GM08714 (cell line): ENCODE results near the gene ITGA11.

Source experiments
- H3K4me3 ChIP-seq: fragments of 200-500 bp; sonication (Bioruptor generic); 2 replicates; pipeline ENCODE4 v1.5.1; 2014; ENCODE audit warnings: mild to moderate bottlenecking, low read length, inconsistent platforms
- ZNF274 ChIP-seq: IDR thresholded peaks from 2 replicates; pipeline ENCODE4 v1.6.1; 2012; ENCODE audit warnings: mild to moderate bottlenecking, low read depth, low read length

Gene ITGA11

GRCh38 chr15:68431792-68432401 lies at the start of gene ITGA11:
ITGA11 (minus strand) TSS chr15:68432163; CDS start chr15:68432066, 97 bp downstream.
- no peak for TF ChIP-seq ZNF274
- peak within 1 kb of the TSS; percentile 39; the same call in 1 of the 2 replicates for H3K4me3 ChIP-seq

GRCh38 chr15:68481321-68481720 lies 49.4 kb upstream of the ITGA11 start:
- H3K4me3 ChIP-seq: no peak overlapping the region
- TF ChIP-seq ZNF274: no peak

GRCh38 chr15:68480296-68480695 lies 48.3 kb upstream of the ITGA11 start:
- no peak for TF ChIP-seq ZNF274
- H3K4me3 ChIP-seq: no peak overlapping the region

GRCh38 chr15:68479870-68480269 lies 47.9 kb upstream of the ITGA11 start:
- no peak for TF ChIP-seq ZNF274
- no peak overlapping the region for H3K4me3 ChIP-seq

- H3K4me3 ChIP-seq: no peak overlapping the region
- TF ChIP-seq ZNF274: no peak
Observed at GRCh38 chr15:68479406-68479805, 47.4 kb upstream of the ITGA11 start.

- TF ChIP-seq ZNF274: no peak
- H3K4me3 ChIP-seq: no peak overlapping the region
Observed at GRCh38 chr15:68478853-68479252, 46.9 kb upstream of the ITGA11 start.

- no peak overlapping the region for H3K4me3 ChIP-seq
- TF ChIP-seq ZNF274: no peak
Observed at GRCh38 chr15:68475449-68475848, 43.5 kb upstream of the ITGA11 start.

- no peak for TF ChIP-seq ZNF274
- H3K4me3 ChIP-seq: no peak overlapping the region
Observed at GRCh38 chr15:68471541-68471940, 39.6 kb upstream of the ITGA11 start.

- no peak for TF ChIP-seq ZNF274
- no peak overlapping the region for H3K4me3 ChIP-seq
Observed at GRCh38 chr15:68470976-68471375, 39.0 kb upstream of the ITGA11 start.

GRCh38 chr15:68470049-68470742 lies 38.2 kb upstream of the ITGA11 start:
- no peak for TF ChIP-seq ZNF274
- no peak overlapping the region for H3K4me3 ChIP-seq

- H3K4me3 ChIP-seq: no peak overlapping the region
- no peak for TF ChIP-seq ZNF274
Observed at GRCh38 chr15:68469162-68470048, 37.4 kb upstream of the ITGA11 start.

GRCh38 chr15:68466876-68467275 lies 34.9 kb upstream of the ITGA11 start:
- H3K4me3 ChIP-seq: no peak overlapping the region

GRCh38 chr15:68465861-68466560 lies 34.0 kb upstream of the ITGA11 start:
- H3K4me3 ChIP-seq: no peak overlapping the region
- no peak for TF ChIP-seq ZNF274

More at GRCh38 chr15:68466876-68467275, 34.9 kb upstream of the ITGA11 start:
- no peak for TF ChIP-seq ZNF274
